NCI-H2029 treated with DMSO at 0.1 percent for 48 hours (cell line): ENCODE results near the gene ARHGAP26.
A peak's percentile ranks its signal among the peaks of the same experiment; 100 is the strongest.

Experiments
- DNase-seq: peaks from one replicate; lab custom pipeline; 2025; lab: John Stamatoyannopoulos, UW

The ARHGAP26 gene

DNA sequence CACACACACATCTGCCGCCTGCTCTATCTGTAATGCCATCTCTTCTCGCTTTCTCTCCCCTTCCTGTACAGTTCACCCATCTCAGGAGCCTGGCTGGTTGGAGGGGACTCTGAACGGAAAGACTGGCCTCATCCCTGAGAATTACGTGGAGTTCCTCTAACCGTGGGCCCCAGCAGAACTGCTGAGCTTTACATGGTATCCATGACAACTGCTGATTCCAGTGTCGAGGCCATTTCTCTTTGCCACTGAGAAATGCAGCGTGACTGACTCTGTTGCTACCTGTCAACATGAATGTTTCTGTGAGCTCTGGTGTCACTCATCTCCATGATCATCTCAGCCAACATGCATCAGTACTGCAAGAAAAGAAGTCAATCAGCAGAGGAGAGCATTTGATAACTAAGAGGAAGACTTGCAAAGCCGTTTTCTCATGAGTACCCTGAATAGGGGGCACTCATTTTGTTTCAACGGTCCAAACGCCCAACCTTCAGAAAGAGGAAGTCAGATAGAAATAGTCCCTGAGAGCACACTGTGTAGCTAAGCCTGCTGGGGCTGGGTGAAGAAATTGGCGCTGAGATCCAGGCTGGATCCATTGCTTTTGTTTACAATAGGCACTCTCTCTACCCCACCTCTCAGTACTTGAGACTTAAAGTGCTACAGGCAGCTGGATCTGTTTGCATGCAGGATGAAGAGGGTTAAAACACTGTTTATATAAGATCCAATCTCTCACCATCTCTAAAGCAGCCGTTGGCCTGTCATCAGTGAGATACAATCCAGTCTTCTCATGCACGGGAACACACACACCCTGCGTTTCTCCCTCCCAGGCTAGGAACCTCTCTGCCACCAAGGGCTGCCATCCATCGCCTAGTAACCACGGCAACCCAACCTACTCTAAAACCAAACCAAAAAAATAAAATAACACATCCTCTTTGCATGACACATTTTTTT is 452.4 kb downstream of the ARHGAP26 start:
- DNase-seq: peak; percentile 96

DNA sequence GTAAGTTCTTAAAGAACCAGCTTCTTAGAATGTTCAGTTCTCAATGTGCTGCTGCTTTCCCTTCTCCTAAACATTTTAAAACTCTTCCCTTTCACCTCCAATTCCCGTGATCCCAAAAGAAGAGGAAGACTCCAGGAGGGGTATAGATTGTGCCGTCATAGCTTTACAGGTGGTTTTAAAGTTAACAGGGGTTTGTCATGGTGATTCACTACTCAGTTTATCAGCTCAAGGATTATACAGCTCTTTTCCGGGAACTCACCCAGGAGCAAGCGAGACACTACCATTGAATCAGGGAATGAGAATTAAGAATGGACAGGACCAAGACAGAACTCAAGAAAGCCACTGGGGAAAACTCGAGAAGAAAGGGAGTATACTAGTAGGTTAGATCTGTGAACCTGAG is 454.5 kb downstream of the ARHGAP26 start:
- no peak for DNase-seq

DNA sequence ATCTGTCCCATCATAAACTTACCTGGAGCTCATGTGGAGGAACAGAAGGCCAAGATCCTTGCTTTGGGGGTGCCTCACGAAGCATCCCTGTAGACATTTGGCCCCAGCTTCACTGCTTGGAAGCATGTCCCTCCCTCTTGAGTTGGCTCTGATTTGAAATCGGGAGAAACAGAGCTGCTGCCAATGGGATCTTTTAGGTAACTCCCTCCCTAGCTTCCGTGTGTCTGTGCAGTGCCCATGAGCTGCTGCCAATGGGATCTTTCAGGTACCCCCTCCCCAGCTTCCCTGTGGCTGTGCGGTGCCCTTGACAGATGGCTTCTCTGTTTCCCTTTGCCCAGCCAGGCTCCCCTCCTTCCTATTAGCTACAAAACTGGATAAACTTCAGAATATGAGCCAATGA is 455.3 kb downstream of the ARHGAP26 start:
- DNase-seq: no peak

DNA sequence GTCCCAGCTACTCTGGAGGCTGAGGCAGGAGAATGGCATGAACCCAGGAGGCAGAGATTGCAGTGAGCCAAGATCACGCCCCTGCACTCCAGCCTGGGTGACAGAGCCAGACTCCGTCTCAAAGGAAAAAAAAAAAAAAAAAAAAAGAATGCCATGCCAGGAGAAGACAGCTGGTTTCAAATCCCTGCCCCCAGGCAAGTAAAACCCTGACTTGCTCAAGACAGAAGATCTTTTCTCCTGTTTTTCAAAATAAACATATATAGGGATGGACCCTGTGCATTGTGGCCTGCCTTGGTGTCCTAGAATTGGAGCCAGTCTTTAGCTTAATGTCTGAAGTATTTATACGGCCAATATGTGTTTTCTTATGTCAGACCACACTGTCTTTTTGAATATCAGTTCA is 456.2 kb downstream of the ARHGAP26 start:
- DNase-seq: no peak

DNA sequence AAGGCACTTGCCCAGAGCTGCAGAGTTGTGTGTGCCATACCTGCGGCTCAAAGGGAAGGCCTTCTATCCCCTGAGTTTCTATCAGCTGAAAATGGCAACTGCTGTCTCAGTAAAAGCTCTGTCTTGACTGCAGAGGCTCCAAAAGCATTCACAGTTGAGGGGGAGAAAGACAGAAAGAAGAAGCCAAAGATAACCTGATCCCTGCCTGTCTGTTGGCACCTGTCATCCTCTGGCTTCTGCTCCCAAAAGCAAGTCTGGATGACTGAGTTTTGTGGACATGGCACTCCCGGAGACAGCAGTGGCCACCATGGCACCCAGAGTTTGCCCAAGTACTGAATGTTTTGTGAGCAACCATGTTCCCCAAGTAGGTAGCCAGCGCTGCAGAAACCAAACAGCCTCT is 456.7 kb downstream of the ARHGAP26 start:
- DNase-seq: no peak

DNA sequence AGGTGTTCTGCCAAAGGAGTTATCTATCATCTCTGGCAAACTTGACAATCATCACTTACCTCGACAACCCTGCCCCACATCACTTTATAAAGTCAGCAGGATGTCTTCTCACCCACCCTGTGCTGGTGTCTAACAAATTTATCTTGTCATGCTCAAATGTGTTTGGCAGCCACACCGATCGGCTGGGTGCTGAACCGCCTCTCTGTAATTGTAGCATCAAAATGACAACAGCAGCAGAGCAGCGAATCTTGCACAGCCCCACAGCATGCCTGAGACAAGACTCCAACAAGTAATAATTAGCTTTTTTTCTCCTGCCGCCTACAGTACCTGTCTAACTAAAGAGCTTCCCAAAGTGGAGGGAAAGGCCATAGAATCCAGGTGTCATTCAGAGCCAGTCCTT is 457.1 kb downstream of the ARHGAP26 start:
- no peak for DNase-seq

DNA sequence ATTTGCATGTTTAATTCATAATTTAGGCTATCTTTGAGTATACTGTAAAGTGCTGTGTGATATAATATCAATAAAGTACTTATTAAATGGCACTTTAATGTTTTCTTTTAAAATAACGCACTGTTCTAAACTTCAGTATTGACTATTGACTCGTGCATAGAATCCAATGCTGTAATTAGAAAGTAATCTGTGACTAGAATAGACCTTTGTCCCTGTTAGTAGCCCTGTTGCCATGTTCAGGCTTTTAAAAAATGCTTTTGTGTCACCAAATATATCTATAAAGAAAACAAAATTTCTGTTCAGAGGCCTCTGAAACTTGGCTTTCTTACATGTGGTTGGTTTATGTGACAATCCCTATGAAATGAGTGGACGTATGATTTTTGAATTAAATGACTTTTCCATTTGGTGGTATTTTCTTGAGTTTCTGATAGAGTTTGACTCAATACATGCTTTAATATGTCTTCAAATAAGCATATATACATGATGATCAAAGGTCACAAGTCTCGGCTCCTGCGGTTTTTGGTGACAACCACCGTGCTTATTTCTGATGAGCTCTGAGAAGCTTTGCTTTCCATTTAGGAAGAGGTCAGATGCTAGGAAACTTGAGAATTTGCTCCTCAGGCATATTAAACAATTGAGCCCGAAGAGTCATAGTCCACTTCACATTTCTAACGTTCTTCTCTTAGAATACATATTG is 458.6 kb downstream of the ARHGAP26 start:
- no peak for DNase-seq

DNA sequence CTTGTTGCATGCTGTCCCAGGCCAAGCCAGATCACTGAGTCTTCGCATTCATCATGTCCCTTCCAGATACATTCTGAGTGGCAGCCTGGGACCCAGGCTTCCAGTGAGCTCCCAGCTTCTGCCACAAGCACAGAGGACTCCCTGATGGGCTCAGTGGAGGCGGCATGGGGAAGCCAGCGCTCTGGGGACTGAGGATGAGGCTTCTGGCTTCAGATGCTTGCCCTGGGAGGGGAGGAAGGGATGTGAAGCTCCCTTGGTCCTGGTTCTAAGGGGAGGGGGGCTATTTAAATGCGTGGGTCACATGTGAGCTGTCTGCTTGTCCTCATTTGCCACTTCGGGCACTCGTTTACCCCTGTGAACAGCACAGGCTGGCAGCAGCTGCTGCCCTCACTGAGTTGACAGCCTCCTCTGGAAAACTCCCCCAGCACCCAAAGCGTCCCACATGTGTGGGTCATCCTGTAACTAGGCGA is 459.3 kb downstream of the ARHGAP26 start:
- DNase-seq: no peak

DNA sequence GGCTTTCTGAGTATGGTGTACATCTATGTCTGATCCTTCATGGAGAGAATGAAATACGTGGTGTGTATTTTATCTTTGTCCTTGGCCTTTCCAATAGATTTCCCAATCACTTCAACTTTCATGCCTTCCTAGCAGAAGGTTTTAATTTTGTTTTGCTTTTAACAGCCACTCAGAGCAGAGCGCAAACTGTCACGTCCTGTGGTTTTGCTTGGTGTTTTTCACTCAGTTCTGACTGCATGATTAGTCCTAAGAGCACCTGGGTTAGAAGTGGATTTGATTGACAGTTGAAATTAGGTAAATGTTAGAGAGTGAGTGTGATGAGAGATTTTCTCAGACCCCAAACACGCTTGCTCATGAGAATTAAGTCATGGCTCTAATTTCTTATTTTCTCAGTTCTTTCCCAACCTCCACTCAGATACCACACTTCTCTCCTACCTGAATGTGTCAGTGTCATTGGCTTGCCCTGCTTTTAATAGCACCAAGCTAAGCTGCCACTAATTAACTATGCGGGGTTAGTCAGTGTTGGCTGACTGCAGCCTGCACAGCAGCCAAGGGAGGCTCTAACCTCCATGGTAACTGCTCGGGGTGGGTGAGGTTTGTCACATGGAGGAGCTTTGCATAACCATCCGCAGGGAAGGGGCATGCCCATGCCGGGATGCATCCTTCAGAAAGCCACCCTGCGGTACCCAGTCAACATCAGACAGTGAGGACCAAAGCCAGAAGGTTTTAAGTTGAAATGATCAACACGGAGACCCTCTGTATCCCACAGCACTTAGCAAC is 459.9 kb downstream of the ARHGAP26 start:
- no peak for DNase-seq

DNA sequence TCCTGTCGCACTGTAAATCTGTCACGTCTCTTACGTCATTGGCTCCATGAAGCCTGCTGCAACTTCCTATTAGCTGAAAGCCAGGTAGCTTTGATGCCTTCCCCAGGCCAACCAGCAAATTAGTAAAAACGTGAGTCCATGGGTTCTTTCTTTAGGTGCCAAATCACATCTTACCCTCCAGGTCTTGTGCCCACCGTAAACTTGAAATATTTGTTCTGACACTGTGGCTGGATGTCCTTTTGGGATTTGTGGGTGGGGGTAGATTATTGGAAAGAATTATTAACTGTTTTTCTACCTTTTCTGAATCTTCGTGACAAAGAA is 460.5 kb downstream of the ARHGAP26 start:
- no peak for DNase-seq

DNA sequence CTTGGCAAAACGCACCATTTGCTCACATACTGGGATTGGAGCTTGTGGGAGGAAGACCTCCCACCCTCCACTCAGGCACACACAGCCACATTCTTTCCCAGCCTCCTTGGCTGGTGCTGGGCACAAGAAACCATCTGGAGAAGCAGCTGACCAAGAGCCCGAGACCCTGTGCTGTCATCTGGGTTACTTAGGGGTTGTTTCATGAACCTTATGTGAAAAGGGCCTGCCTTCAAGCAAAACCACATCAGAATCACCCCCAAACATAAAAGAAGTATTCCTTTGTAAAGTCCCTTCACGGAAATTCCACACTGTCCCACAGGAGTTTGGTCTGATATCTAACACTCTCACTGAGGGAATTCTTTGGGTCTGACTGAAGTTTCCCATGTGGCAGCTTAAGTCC is 461.2 kb downstream of the ARHGAP26 start:
- DNase-seq: no peak

DNA sequence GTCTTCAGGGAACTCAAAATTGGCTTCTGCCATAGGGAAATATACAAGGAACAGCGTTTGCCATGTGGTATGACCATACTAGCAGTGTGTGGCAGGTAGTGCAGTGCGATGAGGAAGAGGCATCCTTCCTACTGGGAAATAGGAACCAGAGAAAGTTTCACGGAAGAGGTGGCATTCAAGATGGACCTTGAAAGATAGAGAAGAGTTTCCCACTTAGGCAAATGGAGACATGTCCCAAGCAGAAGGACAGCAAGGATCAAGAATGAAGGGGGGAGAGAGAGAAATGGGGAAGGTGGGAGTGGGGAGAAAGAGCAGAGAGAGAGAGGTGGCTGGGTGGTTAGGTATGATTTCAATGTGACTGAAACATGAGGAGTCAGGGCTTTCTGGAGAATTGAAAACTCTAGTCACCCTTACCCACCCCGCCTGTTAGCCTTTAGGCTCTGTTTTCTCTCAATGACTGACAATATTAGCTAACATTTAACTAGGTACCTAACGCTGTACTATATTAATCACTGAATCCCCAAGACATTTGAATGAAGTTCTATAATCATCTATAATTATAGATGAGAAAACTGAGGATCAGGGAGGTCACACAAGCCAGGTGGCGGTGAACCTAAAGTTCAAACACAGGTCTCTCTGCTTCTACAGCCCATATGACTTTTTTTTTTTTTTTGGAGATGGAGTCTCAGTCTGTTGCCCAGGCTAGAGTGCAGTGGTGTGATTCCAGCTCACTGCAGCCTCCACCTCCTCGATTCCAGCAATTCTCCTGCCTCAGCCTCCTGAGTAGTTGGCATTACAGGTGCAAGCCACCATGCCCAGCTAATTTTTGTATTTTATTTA is 462.0 kb downstream of the ARHGAP26 start:
- DNase-seq: no peak

DNA sequence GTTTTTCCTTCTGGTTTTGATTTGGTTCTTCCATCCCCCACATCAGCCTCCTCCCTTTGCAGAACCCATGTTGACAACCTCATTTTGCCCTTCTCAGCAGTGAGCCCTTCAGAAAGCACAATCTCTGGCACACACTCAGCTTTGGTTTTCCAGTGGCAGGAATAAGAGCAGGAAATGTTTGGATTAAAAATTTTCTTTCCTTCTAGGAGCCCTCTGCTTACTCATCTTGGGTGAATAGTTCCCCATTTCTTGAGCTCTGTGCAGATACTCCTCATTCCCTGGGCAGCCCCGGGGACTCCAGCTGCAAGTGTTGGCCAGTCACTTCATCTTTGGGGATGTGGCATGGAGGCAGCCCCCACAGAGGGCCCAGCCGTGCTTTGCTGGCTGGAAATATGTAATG is 462.9 kb downstream of the ARHGAP26 start:
- DNase-seq: no peak

DNA sequence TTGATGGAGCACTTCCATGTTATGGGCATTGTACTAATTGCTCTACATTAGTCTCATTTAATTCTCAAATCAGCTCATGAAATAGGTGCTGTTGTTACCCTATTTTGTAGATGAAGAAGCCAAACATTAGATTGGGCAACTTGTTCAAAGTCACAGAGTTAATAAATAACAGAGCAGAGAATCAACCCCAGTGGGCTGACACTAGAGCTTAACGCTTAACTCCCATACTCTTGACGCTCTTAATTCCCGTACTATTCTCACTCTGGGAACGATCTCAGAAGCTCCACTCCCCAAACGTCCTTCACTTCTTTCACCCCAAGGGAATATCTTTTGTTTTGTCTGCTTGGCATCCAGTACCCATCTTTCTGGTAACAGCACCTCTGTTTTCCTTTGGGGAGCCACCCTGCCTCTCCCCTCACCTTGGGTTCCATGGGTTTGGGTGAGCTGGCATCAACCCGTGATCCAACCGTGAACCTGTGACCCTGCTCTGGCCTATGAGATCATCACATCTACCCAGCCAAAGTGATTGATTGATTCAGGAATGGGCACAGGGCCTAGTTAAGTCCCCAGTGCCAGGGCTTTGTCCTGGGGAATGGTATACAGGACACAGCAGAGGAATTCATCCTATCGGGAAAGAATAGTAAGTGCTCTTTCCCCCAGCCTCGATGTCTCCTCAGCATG is 464.1 kb downstream of the ARHGAP26 start:
- no peak for DNase-seq

DNA sequence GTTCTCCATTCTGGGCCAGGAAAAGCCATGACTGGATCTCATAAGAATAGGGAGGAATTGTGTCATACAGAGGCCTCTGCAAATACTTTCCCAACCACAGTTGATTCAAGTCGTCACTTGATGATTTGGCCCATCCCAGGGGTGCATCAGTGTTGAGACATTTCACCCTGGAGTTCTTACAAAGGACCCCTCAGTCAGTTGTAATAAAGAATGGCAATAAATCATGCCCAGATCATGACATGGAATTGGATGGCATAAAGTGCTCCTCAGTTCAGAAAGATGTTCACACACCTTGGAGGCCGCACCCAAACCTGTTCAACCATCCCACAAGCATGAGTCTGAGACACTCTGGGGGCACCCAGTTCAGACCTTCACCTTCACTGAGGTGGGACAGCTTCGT is 465.2 kb downstream of the ARHGAP26 start:
- no peak for DNase-seq

DNA sequence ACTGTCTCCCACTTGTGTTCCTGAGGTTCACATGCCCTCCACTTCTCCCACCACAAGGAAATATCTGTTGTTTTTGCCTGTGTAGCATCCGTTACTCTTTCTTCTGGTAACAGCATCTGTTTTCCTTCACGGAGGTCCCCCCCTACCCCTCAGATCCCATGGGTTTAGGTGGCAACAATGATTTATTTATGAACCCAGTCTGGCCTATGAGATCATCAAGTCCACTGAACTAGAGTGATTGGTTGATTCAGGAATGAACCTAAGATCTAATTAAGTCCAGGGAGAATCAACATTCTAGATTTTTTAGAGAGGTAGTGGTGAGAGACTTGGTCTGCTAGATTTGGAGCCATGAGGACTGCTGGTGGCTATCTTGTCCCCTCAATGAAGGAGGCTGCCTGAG is 466.5 kb downstream of the ARHGAP26 start:
- DNase-seq: no peak

DNA sequence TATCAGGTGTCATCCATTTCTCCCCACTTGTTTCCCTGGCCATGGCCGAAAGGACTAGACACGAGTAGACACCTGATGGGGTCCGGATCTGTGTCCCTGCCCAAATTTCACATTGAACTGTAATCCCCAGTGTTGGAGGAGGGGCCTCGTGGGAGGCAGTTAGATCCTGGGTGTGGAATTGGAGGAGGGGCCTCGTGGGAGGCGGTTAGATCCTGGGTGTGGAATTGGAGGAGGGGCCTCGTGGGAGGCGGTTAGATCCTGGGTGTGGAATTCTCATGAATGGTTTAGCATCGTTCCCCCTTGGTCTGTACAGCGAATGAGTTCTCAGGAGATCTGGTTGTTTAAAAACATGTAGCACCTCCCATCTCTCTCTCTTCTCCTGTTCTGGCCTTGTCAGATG is 467.5 kb downstream of the ARHGAP26 start:
- no peak for DNase-seq

DNA sequence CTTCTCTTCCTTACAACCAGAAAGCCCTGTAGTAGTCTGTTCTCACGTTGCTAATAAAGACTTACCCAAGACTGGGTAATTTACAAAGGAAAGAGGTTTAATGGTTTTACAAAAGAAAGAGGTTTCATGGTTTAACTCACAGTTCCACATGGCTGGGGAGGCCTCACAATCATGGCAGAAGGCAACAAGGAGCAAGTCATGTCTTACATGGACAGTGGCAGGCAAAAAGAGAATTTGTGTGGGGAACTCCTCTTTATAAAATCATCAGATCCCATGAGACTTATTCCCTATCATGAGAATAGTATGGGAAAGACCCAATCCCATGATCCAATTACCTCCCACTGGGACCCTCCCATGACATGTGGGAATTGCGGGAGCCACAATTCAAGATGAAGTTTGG is 468.4 kb downstream of the ARHGAP26 start:
- DNase-seq: no peak

DNA sequence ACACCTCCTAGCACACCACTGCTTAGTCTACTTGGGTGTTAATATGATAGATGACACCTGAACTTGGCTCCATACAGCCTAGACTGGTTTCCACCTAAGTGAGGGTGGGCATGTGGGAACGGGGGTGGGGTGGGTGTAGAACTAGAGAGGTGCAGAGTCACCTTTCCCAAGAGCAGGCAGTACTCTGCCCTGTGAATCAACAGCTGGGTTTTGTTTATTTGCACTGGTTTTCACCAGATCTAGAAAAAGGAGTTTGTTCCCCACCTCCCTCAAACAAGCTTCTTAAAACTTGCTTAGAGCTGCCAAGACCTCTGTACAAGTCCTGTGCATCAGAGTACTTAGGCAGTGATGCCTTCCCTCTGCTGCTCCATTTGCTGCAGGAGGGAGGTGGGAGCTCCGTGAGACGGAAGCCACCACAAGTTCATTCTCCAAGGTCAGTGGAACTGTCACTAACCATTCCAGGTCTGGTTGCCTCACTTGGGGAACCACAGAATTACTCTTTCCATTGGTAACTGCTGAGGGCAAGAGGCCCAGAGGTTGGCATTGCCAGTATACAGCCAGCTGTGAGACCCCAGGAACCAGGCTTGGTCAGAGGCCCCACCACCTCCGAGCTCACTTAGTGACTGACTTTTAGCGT is 469.8 kb downstream of the ARHGAP26 start:
- DNase-seq: no peak

DNA sequence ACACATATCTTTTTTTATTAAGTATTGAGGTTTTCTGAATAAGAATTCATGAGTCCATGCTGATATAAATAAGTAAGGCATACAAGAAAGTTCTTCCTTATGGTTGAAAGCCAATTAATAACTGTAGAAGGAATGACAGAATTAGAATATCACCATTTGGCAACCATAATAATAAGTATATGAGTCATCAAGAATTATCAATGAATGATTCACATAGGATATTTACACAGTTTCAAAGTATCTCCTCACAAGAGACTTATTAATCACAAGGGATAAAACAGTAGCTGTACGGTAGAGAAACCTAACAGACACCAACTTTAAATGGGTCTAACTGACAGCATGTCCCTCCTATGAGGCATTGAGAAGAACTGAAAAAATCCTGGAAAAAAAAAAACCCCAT is 471.7 kb downstream of the ARHGAP26 start:
- DNase-seq: no peak

DNA sequence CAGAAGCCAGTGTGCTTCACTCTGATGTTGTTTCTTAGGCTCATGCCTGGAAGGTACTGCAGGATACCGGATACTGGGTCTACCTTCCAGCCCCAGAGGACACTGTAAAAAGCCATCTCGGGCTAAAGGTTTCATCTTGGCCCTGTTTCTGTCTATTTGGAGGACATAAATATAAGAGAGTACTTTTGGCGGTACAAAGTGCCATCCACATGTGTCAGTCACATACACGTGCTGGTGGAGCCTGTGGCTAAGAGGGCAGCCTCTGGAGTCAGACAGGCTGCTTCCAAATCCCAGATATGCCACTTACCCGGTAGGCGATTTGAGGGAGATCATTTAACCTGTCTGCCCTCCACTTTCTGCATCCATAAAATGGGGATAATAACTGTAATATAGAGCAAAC is 472.9 kb downstream of the ARHGAP26 start:
- DNase-seq: no peak
